Mesendoderm (in vitro differentiated cells): ENCODE measurements around the gene RHBDD2.
A peak's percentile ranks its signal among the peaks of the same experiment; 100 is the strongest.
"Not testable (repeated sequence)": the region's sequence is repeated elsewhere in the genome, so short reads cannot be mapped to it uniquely, and the experiment has no call there.

Source experiments
- DNase-seq: peaks from one replicate; pipeline ENCODE4 v3.0.0; 2013
- H2AK5ac ChIP-seq: 2 replicates; pipeline ENCODE4 v1.6.1; 2013; ENCODE audit warnings: low read length, inconsistent platforms
- H2BK120ac ChIP-seq: 2 replicates; pipeline ENCODE4 v1.6.1; 2013; ENCODE audit warnings: low read depth, mild to moderate bottlenecking, low read length, moderate library complexity, mixed read lengths
- H2BK15ac ChIP-seq: replicated peaks from 2 replicates; pipeline ENCODE4 v1.6.1; 2013; ENCODE audit warnings: low read depth, mild to moderate bottlenecking, moderate library complexity
- H2BK5ac ChIP-seq: 2 replicates; pipeline ENCODE4 v1.6.1; 2013; ENCODE audit warnings: low read length, inconsistent platforms
- H3K18ac ChIP-seq: 2 replicates; pipeline ENCODE4 v1.6.1; 2013; ENCODE audit warnings: mild to moderate bottlenecking, low read length, mixed read lengths
- H3K23ac ChIP-seq: one replicate; pipeline ENCODE4 v1.6.1; 2013; ENCODE audit warnings: low read length
- H3K27ac ChIP-seq: 2 replicates; pipeline ENCODE4 v1.5.1; 2013; ENCODE audit warnings: low read depth, mild to moderate bottlenecking, inconsistent platforms, low read length, moderate library complexity
- H3K27me3 ChIP-seq: 2 replicates; pipeline ENCODE4 v1.6.1; 2013; ENCODE audit warnings: low read length, control low read depth, mild to moderate bottlenecking, inconsistent platforms; ENCODE audit not compliant: insufficient read depth, poor library complexity
- H3K36me3 ChIP-seq: 2 replicates; pipeline ENCODE4 v1.6.1; 2013; ENCODE audit warnings: low read length, inconsistent platforms; ENCODE audit not compliant: control insufficient read depth, insufficient read depth
- H3K4ac ChIP-seq: one replicate; pipeline ENCODE4 v1.6.1; 2013; ENCODE audit warnings: low read depth, mild to moderate bottlenecking, low read length, moderate library complexity
- H3K4me1 ChIP-seq: 2 replicates; pipeline ENCODE4 v1.6.1; 2013; ENCODE audit warnings: low read depth, low read length, inconsistent platforms; ENCODE audit not compliant: control insufficient read depth
- H3K4me2 ChIP-seq: 2 replicates; pipeline ENCODE4 v1.6.1; 2013; ENCODE audit warnings: low read length
- H3K4me3 ChIP-seq: 2 replicates; pipeline ENCODE4 v1.5.1; 2013; ENCODE audit warnings: mild to moderate bottlenecking, low read length
- H3K56ac ChIP-seq: one replicate; pipeline ENCODE4 v1.6.1; 2013; ENCODE audit warnings: low read length
- H3K79me1 ChIP-seq: 2 replicates; pipeline ENCODE4 v1.6.1; 2013; ENCODE audit warnings: low read length, inconsistent platforms
- H3K79me2 ChIP-seq: 2 replicates; pipeline ENCODE4 v1.6.1; 2013; ENCODE audit warnings: mild to moderate bottlenecking, low read length; ENCODE audit not compliant: control insufficient read depth, insufficient read depth
- H3K9ac ChIP-seq: 2 replicates; pipeline ENCODE4 v1.6.1; 2013; ENCODE audit warnings: low read length, inconsistent platforms
- H4K5ac ChIP-seq: one replicate; pipeline ENCODE4 v1.6.1; 2013; ENCODE audit warnings: low read length
- H4K8ac ChIP-seq: one replicate; pipeline ENCODE4 v1.6.1; 2013; ENCODE audit warnings: low read depth, mild to moderate bottlenecking, control low read depth, low read length, moderate library complexity
- WGBS: extraction: QIAGEN DNeasy Blood & Tissue Kit; methylation state at CpG from one replicate; pipeline ENCODE4 v1.1.7; 2013; ENCODE audit warnings: low lambda C conversion rate, missing lambda C conversion rate; ENCODE audit not compliant: insufficient coverage; ENCODE audit errors: extremely low coverage; 5-methylcytosine and 5-hydroxymethylcytosine counted together

Gene RHBDD2

DNA sequence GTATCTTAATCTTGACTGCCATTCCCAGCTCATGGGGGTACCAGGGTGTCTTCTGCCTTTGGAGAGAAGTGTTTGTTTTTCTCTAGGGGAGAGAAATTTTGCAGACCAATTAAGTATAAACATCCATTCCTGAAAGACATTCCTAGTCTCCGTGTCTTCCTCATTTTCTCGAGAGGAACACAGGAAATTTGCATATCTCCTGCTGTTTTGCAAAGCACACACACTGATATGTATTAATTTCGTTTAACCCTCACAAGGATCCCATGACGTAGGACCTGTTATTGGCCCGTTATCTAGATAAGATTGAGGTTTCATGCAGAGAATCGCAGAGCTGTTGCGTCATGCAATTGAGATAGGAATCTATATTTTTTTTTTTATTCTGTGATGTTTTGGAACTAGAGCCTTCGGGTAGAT is 944 bp downstream of the RHBDD2 start:
- H4K8ac ChIP-seq: no peak overlapping the region
- H3K18ac ChIP-seq: peak overlapping the region; percentile 15
- H3K79me2 ChIP-seq: peaks cover 6% of the 10 kb centered on the region
- peak overlapping the region; percentile 86 for H3K4me3 ChIP-seq
- no peaks in the 10 kb centered on the region for H3K27me3 ChIP-seq
- peaks cover 9% of the 10 kb centered on the region for H3K36me3 ChIP-seq
- H3K23ac ChIP-seq: no peak overlapping the region
- no peak overlapping the region for H2BK120ac ChIP-seq
- no peak overlapping the region for H2BK15ac ChIP-seq
- peaks cover 3% of the 10 kb centered on the region for H3K4me1 ChIP-seq
- peak overlapping the region; percentile 35 for H3K27ac ChIP-seq
- H3K9ac ChIP-seq: peak overlapping the region; percentile 98
- no CpG with 5 or more reads among the region's 8 CpGs for WGBS
- no peak overlapping the region for H4K5ac ChIP-seq
- no peak overlapping the region for H2AK5ac ChIP-seq
- peaks cover 13% of the 10 kb centered on the region for H3K79me1 ChIP-seq
- peak; percentile 67 for DNase-seq
- H3K56ac ChIP-seq: peak overlapping the region; percentile 99
- H3K4me2 ChIP-seq: peak overlapping the region; percentile 64
- no peak overlapping the region for H2BK5ac ChIP-seq
- peak overlapping the region; percentile 38 for H3K4ac ChIP-seq

DNA sequence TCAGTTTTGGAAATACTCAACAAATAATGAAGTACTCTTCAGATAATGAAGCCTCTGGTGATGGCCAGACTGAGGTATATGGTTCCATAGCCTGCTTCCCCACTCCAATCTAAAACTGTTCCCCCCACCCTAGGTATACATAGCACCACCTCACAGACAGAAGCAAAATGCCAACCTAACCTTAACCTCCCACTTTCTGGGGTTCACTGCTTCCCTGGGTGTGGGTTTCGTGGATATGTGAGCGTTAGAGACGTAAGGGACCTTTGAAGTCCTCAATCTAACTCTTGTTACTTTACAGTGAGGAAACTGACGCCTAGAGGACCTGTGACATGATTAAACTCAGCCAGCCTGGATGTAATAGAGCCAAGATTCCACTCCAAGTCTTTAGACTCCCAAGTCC is 1.4 kb downstream of the RHBDD2 start:
- Histone ChIP-seq H2BK5ac (no peak overlapping the region), H3K4ac (peak overlapping the region; percentile 63), H4K8ac (no peak overlapping the region), H3K79me2 (peaks cover 6% of the 10 kb centered on the region), H3K4me1 (peaks cover 3% of the 10 kb centered on the region), H2BK120ac (no peak overlapping the region), H3K18ac (no peak overlapping the region), H3K27ac (no peak overlapping the region), H3K79me1 (peaks cover 13% of the 10 kb centered on the region), H4K5ac (no peak overlapping the region), H3K4me3 (no peak overlapping the region), H3K36me3 (peaks cover 9% of the 10 kb centered on the region), H2AK5ac (no peak overlapping the region), H3K56ac (peak overlapping the region; percentile 1), H3K9ac (peak overlapping the region; percentile 5), H3K23ac (no peak overlapping the region), H3K27me3 (no peaks in the 10 kb centered on the region), H2BK15ac (no peak overlapping the region), H3K4me2 (no peak overlapping the region)
- no CpG with 5 or more reads among the region's 4 CpGs for WGBS
- no peak for DNase-seq

DNA sequence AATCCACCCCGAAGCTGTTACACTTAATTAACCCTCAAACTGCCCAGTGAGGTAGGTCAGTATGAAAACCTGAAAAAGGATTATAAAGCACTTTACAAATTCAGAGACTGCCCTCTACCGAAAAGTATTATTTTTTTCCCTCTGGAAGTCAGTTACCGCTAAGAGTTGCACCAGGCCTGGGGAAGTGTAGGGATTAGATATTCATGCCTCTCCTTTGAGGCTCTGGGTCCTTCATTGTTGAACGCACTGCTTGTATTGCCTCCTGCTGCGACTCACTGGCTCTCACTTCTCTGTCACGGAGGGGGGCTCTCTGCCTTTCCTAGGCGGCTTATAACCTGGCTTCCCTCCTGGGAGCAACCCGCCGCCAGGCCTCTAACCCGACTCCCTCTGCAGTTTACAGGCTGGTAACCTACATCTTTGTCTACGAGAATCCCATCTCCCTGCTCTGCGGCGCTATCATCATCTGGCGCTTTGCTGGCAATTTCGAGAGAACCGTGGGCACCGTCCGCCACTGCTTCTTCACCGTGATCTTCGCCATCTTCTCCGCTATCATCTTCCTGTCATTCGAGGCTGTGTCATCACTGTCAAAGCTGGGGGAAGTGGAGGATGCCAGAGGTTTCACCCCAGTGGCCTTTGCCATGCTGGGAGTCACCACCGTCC is 2.7 kb downstream of the RHBDD2 start:
- no peak overlapping the region for H4K8ac ChIP-seq
- no peak overlapping the region for H2BK120ac ChIP-seq
- peaks cover 6% of the 10 kb centered on the region for H3K79me2 ChIP-seq
- H3K27me3 ChIP-seq: no peaks in the 10 kb centered on the region
- peaks cover 13% of the 10 kb centered on the region for H3K79me1 ChIP-seq
- H3K4me2 ChIP-seq: no peak overlapping the region
- no peak overlapping the region for H3K9ac ChIP-seq
- H3K23ac ChIP-seq: no peak overlapping the region
- no peak overlapping the region for H2BK15ac ChIP-seq
- no peak overlapping the region for H3K4me3 ChIP-seq
- no CpG with 5 or more reads among the region's 23 CpGs for WGBS
- no peak overlapping the region for H2AK5ac ChIP-seq
- H3K4ac ChIP-seq: no peak overlapping the region
- H3K36me3 ChIP-seq: peaks cover 14% of the 10 kb centered on the region
- no peak overlapping the region for H3K27ac ChIP-seq
- peak; percentile 56 for DNase-seq
- no peak overlapping the region for H3K18ac ChIP-seq
- peaks cover 3% of the 10 kb centered on the region for H3K4me1 ChIP-seq
- H3K56ac ChIP-seq: peak overlapping the region; percentile 52
- no peak overlapping the region for H4K5ac ChIP-seq
- H2BK5ac ChIP-seq: no peak overlapping the region

DNA sequence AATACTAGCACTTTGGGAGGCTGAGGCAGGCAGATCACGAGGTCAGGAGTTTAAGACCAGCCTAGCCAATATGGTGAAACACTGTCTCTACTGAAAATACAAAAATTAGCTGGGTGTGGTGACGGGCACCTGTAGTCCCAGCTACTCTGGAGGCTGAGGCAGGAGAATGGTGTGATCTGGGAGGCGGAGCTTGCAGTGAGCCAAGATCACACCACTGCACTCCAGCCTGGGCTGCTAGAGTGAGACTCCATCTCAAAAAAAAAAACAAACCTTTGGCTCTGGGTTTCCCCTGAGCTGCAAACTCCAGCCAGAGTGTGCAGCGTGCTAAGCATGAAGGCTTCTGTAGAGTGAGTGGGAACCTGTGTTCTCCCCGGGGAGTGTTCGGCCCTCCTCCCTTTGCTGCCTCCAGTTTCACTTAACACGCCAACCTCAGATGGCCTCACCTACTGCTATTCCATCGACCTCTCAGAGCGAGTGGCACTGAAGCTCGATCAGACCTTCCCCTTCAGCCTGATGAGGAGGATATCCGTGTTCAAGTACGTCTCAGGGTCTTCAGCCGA is 4.5 kb downstream of the RHBDD2 start:
- H4K5ac ChIP-seq, DNase-seq, H2BK120ac ChIP-seq, H3K56ac ChIP-seq, H3K4me2 ChIP-seq, H3K79me2 ChIP-seq, H3K27me3 ChIP-seq, H2BK15ac ChIP-seq, H2BK5ac ChIP-seq, H3K9ac ChIP-seq, H3K4ac ChIP-seq, H2AK5ac ChIP-seq, H4K8ac ChIP-seq, H3K4me1 ChIP-seq, H3K27ac ChIP-seq, H3K18ac ChIP-seq, H3K4me3 ChIP-seq, H3K23ac ChIP-seq: not testable (repeated sequence)
- peaks cover 13% of the 10 kb centered on the region for H3K79me1 ChIP-seq
- H3K36me3 ChIP-seq: peaks cover 17% of the 10 kb centered on the region
- no CpG with 5 or more reads among the region's 13 CpGs for whole genome bisulfite sequencing

DNA sequence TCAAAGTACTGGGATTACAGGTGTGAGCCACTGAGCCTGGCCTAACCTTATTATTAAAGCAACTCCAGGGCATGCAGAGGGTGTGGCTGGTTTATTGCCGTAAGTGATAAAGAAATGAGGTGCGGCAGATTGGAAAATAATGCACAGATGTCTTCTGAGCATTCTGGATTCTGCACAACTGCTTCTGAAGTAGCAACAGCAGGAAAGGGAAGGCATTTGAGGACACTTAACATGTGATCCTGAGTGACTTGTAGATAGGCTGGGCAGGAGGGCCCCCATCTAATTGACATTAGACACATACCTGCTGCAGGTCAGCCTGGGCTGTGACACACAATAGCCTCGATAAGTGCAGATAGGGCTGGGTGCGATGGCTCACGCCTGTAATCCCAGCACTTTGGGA is 5.6 kb downstream of the RHBDD2 start:
- Histone ChIP-seq H3K79me2 (peaks cover 3% of the 10 kb centered on the region), H3K79me1 (peaks cover 10% of the 10 kb centered on the region), H2BK15ac (no peak overlapping the region), H2BK5ac (no peak overlapping the region), H3K27me3 (no peaks in the 10 kb centered on the region), H4K8ac (no peak overlapping the region), H4K5ac (no peak overlapping the region), H3K23ac (no peak overlapping the region), H2AK5ac (no peak overlapping the region), H3K4me1 (no peaks in the 10 kb centered on the region), H3K9ac (no peak overlapping the region), H3K4me3 (no peak overlapping the region), H2BK120ac (no peak overlapping the region), H3K56ac (no peak overlapping the region), H3K36me3 (peaks cover 19% of the 10 kb centered on the region), H3K4ac (no peak overlapping the region), H3K18ac (no peak overlapping the region), H3K27ac (no peak overlapping the region), H3K4me2 (no peak overlapping the region)
- WGBS: no CpG with 5 or more reads among the region's 5 CpGs
- no peak for DNase-seq

DNA sequence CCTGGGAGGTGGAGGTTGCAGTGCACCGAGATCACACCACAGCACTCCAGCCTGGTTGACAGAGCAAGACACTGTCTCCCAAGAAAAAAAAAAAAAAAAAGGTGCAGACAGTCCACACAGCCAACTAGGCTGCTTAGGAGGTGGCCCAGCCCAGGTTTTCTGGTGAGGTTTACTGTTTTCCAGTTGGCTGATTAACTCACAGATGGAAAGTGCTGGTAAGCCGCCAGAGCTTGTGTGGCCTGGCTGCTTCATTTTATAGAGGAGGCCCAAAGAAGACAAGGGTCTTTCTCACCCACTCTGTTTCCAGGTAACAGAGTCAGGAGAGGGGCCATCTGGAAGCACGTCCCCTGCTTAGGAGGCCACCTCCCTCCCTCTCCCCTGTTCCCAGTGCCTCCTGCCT is 6.2 kb downstream of the RHBDD2 start:
- DNase-seq: no peak
- Histone ChIP-seq H3K79me1 (peaks cover 10% of the 10 kb centered on the region), H4K8ac (no peak overlapping the region), H3K23ac (no peak overlapping the region), H3K4ac (no peak overlapping the region), H3K4me1 (no peaks in the 10 kb centered on the region), H3K27ac (no peak overlapping the region), H2BK15ac (no peak overlapping the region), H2BK120ac (no peak overlapping the region), H4K5ac (no peak overlapping the region), H3K4me2 (no peak overlapping the region), H3K56ac (no peak overlapping the region), H2AK5ac (no peak overlapping the region), H3K4me3 (no peak overlapping the region), H3K9ac (no peak overlapping the region), H3K18ac (no peak overlapping the region), H2BK5ac (no peak overlapping the region), H3K36me3 (peaks cover 19% of the 10 kb centered on the region), H3K27me3 (no peaks in the 10 kb centered on the region), H3K79me2 (no peaks in the 10 kb centered on the region)
- no CpG with 5 or more reads among the region's 3 CpGs for WGBS
